Measurements from ENCODE around the gene PLEKHG4. TPM values are rescaled to one million over a fixed set of nuclear protein-coding genes. Genes with fewer than 3 reads are reported as not detected.

Gene PLEKHG4
- 26.9 and 27.6 TPM in 2 replicates for total RNA-seq

GRCh38 chr16:67279296-67280089 is at the start of gene PLEKHG4:
Gene PLEKHG4, plus strand, starts transcription at chr16:67279532. Its CDS starts 513 bp downstream, at chr16:67280045.

GRCh38 chr16:67247192-67248072 is 31.9 kb upstream of the PLEKHG4 start, which contains the start of gene FHOD1:
Gene FHOD1, minus strand, starts transcription at chr16:67247481. Its CDS starts 71 bp downstream, at chr16:67247410.

GRCh38 chr16:67248401-67249177 is 30.7 kb upstream of the PLEKHG4 start, which contains the start of gene SLC9A5:
Gene SLC9A5, plus strand, starts transcription at chr16:67248979. Its CDS starts 36 bp downstream, at chr16:67249015.

GRCh38 chr16:67326472-67327309 is 47.4 kb downstream of the PLEKHG4 start, which contains the start of the genes KCTD19 and LRRC36:
Gene KCTD19, minus strand, starts transcription at chr16:67326741. Its CDS starts 34 bp downstream, at chr16:67326707.
Gene LRRC36, plus strand, starts transcription at chr16:67326815. Its CDS starts 48 bp downstream, at chr16:67326863.

Other genes starting within 250 kb of the PLEKHG4 start
- 10.3 and 12.0 TPM in 2 replicates for gene PHAF1, start 169.6 kb upstream of the PLEKHG4 start, total RNA-seq
- gene B3GNT9, start 128.5 kb upstream of the PLEKHG4 start, total RNA-seq, result 3.7 and 7.8 TPM in 2 replicates
- 13.9 and 17.1 TPM in 2 replicates for gene TRADD, start 119.6 kb upstream of the PLEKHG4 start, total RNA-seq
- gene FBXL8, start 119.6 kb upstream of the PLEKHG4 start, total RNA-seq, result 4.7 and 6.4 TPM in 2 replicates
- gene HSF4, start 114.8 kb upstream of the PLEKHG4 start, total RNA-seq, result 0.45 and 3.2 TPM in 2 replicates
- 7.7 and 13.8 TPM in 2 replicates for gene NOL3, start 109.0 kb upstream of the PLEKHG4 start, total RNA-seq
- 18.4 and 18.9 TPM in 2 replicates for gene MATCAP1, start 95.6 kb upstream of the PLEKHG4 start, total RNA-seq
- 2.4 and 9.1 TPM in 2 replicates for gene EXOC3L1, start 89.4 kb upstream of the PLEKHG4 start, total RNA-seq
- gene E2F4, start 87.4 kb upstream of the PLEKHG4 start, total RNA-seq, result 51.1 and 61.8 TPM in 2 replicates
- gene ELMO3, start 80.4 kb upstream of the PLEKHG4 start, total RNA-seq, result 0.72 and 1.2 TPM in 2 replicates
- 18.4 and 29.7 TPM in 2 replicates for gene TMEM208, start 52.4 kb upstream of the PLEKHG4 start, total RNA-seq
- 26.5 and 29.4 TPM in 2 replicates for gene FHOD1, start 32.1 kb upstream of the PLEKHG4 start, total RNA-seq
- 0.81 and 0.85 TPM in 2 replicates for gene SLC9A5, start 30.6 kb upstream of the PLEKHG4 start, total RNA-seq
- gene KCTD19, start 47.2 kb downstream of the PLEKHG4 start, total RNA-seq, result under 0.01 and 0.09 TPM in 2 replicates
- 0.28 and 2.7 TPM in 2 replicates for gene LRRC36, start 47.3 kb downstream of the PLEKHG4 start, total RNA-seq
- 0.18 and 0.28 TPM in 2 replicates for gene TPPP3, start 114.0 kb downstream of the PLEKHG4 start, total RNA-seq
- gene ZDHHC1, start 136.9 kb downstream of the PLEKHG4 start, total RNA-seq, result 5.9 and 6.0 TPM in 2 replicates
- not detected in 2 replicates for gene HSD11B2, start 151.6 kb downstream of the PLEKHG4 start, total RNA-seq
- gene ATP6V0D1, start 201.6 kb downstream of the PLEKHG4 start, total RNA-seq, result 78.7 and 86.7 TPM in 2 replicates
- not detected in 2 replicates for gene AGRP, start 204.0 kb downstream of the PLEKHG4 start, total RNA-seq
- gene RIPOR1, start 249.3 kb downstream of the PLEKHG4 start, total RNA-seq, result 43.0 and 68.8 TPM in 2 replicates

Measured in endothelial cell of coronary artery (primary cell).